ENCODE data around the gene TTC39B. TPM values are rescaled to one million over a fixed set of nuclear protein-coding genes. Genes with fewer than 3 reads are reported as not detected.
A peak's percentile ranks its signal among the peaks of the same experiment; 100 is the strongest.

TTC39B gene
- total RNA-seq, 1 donor from 2014 or later: 2.7 TPM

- peak in 2 of 3 experiments; percentile 18 to 42 for TF ChIP-seq CTCF (IDR thresholded peaks at IDR 0.05)
- peak overlapping the region; percentile 12 to 46 for H3K27ac ChIP-seq
These were observed 29.5 kb downstream of the TTC39B start for GRCh38 chr9:15277400-15278090.

GRCh38 chr9:15276328-15276938 lies 30.6 kb downstream of the TTC39B start:
- TF ChIP-seq CTCF (IDR thresholded peaks at IDR 0.05): no peak
- DNase-seq (ENCODE audit: low spot score in 2 of 2): no peak
- intact Hi-C loops (cut with DNase I): loop anchor here (2.0 kb wide), 1 partner anchor 146 kb away; the partner anchor contains the start of gene SNAPC3
- H3K9me3 ChIP-seq: no peaks in the 10 kb centered on the region
- H3K4me3 ChIP-seq: no peak overlapping the region
- H3K36me3 ChIP-seq: no peaks in the 10 kb centered on the region
- H3K27me3 ChIP-seq: no peaks in the 10 kb centered on the region
- peaks cover 0 to 3% of the 10 kb centered on the region in 2 donors for H3K4me1 ChIP-seq
- H3K27ac ChIP-seq: no peak overlapping the region

More at GRCh38 chr9:15277400-15278090, 29.5 kb downstream of the TTC39B start:
- Histone ChIP-seq H3K4me3 (no peak overlapping the region), H3K27me3 (no peaks in the 10 kb centered on the region), H3K9me3 (no peaks in the 10 kb centered on the region), H3K36me3 (no peaks in the 10 kb centered on the region), H3K4me1 (peaks cover 0 to 3% of the 10 kb centered on the region in 2 donors)
- DNase-seq (ENCODE audit: low spot score in 2 of 2): no peak
- intact Hi-C loops (cut with DNase I): loop anchor here (2.0 kb wide), 1 partner anchor 145 kb away; the partner anchor contains the start of gene SNAPC3

GRCh38 chr9:15274425-15274824 lies 32.6 kb downstream of the TTC39B start:
- peaks cover 0 to 2% of the 10 kb centered on the region in 2 donors for H3K4me1 ChIP-seq
- intact Hi-C loops (cut with DNase I): no loop called here
- H3K9me3 ChIP-seq: no peaks in the 10 kb centered on the region
- H3K36me3 ChIP-seq: no peaks in the 10 kb centered on the region
- no peak overlapping the region for H3K27ac ChIP-seq
- H3K27me3 ChIP-seq: no peaks in the 10 kb centered on the region
- no peak for DNase-seq (ENCODE audit: low spot score in 2 of 2)
- no peak for TF ChIP-seq CTCF (IDR thresholded peaks at IDR 0.05)
- no peak overlapping the region for H3K4me3 ChIP-seq

- intact Hi-C loops (cut with DNase I): no loop called here
These were observed 34.6 kb downstream of the TTC39B start for GRCh38 chr9:15272377-15272928.

GRCh38 chr9:15271403-15271802 lies 35.6 kb downstream of the TTC39B start:
- Histone ChIP-seq H3K4me1 (no peaks in the 10 kb centered on the region), H3K9me3 (no peaks in the 10 kb centered on the region), H3K27me3 (no peaks in the 10 kb centered on the region), H3K27ac (no peak overlapping the region), H3K4me3 (no peak overlapping the region), H3K36me3 (no peaks in the 10 kb centered on the region)
- DNase-seq (ENCODE audit: low spot score in 2 of 2): no peak
- intact Hi-C loops (cut with DNase I): no loop called here
- TF ChIP-seq CTCF (IDR thresholded peaks at IDR 0.05): no peak

More at GRCh38 chr9:15272377-15272928, 34.6 kb downstream of the TTC39B start:
- H3K27ac ChIP-seq: no peak overlapping the region
- no peaks in the 10 kb centered on the region for H3K36me3 ChIP-seq
- TF ChIP-seq CTCF (IDR thresholded peaks at IDR 0.05): no peak
- H3K4me3 ChIP-seq: no peak overlapping the region
- H3K9me3 ChIP-seq: no peaks in the 10 kb centered on the region
- H3K27me3 ChIP-seq: no peaks in the 10 kb centered on the region
- H3K4me1 ChIP-seq: no peaks in the 10 kb centered on the region
- no peak for DNase-seq (ENCODE audit: low spot score in 2 of 2)
